HG02798 (cell line): ENCODE measurements around the gene SZRD1.
A peak's percentile ranks its signal among the peaks of the same experiment; 100 is the strongest.

Experiments
- ATAC-seq: cut with Tn5 transposase; IDR thresholded peaks from one replicate; pipeline ENCODE4 v1.9.1; 2021; ENCODE audit warnings: mild to moderate bottlenecking; ENCODE audit not compliant: unreplicated experiment, poor library complexity

The SZRD1 gene

DNA sequence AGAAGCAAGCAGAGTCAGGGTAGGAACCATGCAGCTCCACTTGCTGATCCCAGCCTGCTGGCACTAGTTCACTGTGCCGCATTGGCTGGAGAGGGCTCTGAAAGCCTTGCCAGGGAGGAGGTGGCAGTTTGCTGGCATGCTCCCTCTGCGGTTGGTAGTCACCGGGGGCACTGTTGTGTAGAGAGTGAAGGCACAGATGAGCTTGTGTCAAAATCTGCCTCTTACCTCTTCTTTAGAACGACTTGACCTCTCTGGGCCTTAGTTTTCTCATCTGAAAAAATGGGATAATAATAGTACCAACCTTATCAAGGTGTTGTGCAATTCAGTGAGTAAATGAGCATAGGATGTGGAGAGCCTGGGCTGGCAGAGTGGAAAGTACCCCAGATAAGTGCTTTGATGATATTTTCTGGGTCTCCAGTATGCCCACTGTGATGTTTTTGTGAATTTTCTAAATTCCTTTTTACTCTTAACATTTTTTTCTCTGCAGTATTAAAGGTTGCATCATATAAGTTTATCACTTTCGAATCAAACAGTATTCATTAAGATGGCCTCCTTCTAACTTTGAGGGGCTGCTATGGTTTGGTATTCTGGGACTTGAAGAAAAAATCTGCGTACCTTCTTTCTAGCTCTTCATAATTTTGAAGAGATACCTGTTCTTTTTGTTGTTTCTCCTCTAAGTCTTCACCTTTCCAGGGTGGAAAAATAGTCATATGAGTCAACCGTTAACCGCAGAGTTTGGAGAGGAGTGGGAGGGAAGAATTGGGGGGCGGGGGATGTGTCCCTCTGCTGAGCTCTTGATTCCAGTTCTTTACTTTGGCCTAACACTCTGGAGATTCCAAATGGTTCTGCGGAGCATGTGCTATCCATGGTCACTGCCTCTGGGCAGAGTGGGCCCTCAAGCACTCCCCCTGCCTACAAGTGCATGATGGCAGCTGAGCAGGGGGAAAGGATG lies 26.8 kb downstream of the SZRD1 start:
- ATAC-seq, result no peak

DNA sequence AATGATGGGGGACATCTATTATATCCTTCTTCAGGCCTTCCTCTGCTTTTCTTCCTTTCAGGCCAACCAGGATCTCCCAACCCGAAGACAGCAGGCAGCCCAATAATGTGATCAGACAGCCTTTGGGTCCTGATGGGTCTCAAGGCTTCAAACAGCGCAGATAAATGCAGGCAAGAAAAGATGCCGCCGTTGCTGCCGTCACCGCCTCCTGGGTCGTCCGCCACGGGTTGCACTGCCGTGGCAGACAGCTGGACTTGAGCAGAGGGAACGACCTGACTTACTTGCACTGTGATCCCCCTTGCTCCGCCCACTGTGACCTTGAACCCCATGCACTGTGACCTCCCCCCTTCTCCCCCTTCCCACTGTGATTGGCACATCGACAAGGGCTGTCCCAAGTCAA lies 27.9 kb downstream of the SZRD1 start:
- no peak for ATAC-seq

DNA sequence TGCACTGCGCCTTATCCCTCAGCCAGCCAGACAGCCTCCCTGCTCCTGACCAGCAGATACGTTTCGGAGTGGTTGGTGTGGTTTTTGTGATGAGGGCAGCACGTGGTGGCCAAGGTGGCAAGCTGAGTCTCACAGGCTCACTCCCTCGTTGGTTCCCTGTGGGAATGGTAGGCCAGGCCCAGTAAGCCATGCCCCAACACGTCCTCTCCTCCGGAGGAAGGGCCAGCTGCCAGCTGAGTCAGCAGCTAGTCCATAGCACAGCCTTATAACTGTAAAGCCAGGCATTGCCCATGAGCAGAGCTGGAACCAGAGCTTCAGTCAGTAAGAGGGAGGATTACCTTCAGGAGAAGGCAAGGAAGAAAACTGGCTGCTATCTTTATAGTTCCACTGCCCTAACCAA lies 29.5 kb downstream of the SZRD1 start:
- no peak for ATAC-seq

- ATAC-seq, result no peak
Observed at GRCh38 chr1:16397120-16397519, 30.1 kb downstream of the SZRD1 start.

DNA sequence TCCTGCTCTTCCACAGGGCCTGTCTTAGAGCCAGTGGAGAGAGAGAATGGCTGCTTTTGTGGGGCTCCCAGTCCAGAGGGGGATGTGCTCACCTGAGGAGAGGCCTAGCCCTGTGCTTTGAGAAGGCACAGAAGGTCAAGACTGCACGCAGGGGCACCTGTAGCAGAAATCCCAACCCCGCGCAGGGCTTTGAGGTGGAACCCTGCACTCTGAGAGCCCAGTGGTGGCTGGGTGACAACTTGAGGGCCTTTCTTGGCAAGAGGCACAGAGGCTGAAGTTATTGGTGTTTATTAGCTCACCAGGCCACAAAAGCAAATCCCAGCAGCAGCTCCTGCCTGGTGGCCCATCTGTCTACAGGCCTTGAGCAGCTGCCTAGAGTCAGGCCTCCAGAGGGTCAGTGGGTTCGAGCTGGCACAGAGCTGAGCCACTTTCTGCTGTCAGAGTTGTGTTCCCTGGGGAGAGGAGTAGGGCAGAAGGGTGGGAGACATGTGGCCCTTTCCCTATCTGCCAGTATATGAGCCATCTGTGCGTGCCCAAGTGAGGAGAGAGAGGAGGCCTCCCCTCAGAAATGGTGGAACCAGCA lies 31.4 kb downstream of the SZRD1 start:
- ATAC-seq, result no peak

DNA sequence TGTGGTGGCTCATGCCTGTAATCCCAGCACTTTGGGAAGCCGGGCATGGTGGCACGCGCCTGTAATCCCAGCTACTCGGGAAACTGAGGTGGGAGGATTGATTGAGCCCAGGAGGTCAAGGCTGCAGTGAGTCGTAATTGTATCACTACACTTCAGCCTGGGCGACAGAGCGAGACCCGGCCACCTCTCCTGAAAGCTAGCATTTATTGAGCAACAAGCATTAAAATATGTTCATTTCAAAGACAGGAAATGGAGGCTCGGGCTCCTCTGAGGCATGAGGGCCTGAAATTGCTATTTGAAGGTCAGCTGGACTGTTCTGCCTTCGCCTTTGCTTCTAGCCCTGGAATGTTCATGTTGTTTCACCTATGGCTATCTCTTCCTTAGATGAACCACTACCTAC lies 35.7 kb downstream of the SZRD1 start:
- no peak for ATAC-seq

DNA sequence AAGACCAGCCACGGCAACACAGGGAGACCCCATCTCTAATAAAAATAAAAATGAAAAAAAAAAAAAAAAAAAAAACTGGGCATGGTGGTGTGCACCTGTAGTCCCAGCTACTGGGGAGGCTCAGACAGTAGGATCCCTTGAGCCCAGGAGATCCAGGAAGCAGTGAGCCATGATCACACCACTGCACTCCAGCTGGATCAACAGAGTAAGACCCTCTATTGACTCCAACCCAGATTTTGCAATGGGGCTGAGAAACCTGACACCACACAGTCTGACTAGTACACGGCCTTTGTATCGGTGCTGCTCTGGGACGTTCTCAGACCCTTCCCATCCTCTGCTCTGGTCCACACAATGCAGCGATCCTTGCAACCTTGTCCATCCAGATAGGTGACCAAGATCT lies 38.4 kb downstream of the SZRD1 start:
- no peak for ATAC-seq

DNA sequence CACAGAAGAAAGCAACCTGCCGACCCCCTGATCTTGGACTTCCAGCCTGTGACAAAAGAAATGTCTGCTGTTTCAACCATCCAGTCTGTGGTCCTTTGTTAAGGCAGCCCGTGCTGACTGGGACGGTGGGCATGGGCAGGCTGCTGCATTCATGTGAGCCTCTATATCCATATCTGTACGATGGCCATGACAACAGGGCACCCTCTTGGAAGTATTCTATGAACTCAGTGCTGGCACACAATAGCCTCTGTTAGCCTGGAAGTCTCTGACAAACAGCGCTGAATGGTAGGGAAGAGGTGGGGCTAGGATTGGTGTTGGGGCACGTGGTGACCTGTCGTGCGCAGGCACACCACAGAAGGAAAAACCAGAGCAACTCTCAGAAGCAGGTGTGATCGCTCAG lies 39.8 kb downstream of the SZRD1 start:
- ATAC-seq, result no peak

DNA sequence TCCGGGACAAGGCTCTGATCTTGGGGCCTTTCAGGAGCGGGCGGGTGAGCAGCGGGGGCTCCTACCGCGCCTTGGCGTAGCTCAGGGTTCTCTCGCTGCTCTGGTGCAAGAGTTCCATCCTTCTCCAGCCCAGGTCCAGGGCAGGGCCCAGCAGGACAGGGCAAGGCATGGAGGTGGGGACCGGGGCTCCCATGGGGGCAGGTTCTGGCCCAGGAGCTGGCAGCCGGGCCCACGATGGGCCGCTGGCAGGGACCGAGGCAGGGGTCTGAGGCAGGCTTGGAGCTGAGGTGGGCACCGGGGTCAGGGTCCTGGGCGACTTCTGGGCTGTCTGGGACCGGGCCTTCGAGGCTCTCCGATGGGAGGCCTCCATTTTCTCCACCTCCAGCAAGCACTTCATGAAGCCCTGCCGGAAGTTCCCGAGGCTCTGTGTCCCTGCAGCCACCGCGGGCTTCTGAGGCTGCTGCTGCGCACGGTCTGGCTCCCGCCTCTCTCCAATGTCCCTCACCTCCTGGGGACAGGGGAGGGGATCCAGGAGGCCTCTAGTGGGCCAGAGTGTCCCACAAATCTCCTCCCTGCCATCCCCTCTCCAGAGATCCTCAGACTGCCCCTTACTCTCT lies 42.6 kb downstream of the SZRD1 start:
- ATAC-seq, result no peak

DNA sequence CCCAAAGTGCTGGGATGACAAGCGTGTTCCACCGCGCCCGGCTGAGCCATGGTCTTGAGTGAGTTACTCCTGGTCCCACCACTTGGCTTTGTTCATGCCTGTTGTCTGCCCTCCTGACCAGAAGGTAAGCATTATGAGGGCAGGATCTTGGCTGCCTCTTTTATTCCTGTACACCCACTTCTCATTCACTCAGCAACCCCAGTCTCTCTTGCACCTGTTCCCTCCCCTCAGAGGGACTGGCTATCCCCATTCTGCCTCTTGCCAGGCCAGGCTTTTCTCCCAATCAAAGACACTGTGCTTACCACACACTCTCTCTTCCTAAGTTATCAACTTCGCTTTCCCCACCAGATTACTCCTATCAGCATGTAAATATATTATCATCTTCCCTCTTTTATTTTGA lies 43.8 kb downstream of the SZRD1 start:
- ATAC-seq, result no peak

- ATAC-seq, result no peak
Observed at GRCh38 chr1:16413191-16413590, 46.1 kb downstream of the SZRD1 start.

DNA sequence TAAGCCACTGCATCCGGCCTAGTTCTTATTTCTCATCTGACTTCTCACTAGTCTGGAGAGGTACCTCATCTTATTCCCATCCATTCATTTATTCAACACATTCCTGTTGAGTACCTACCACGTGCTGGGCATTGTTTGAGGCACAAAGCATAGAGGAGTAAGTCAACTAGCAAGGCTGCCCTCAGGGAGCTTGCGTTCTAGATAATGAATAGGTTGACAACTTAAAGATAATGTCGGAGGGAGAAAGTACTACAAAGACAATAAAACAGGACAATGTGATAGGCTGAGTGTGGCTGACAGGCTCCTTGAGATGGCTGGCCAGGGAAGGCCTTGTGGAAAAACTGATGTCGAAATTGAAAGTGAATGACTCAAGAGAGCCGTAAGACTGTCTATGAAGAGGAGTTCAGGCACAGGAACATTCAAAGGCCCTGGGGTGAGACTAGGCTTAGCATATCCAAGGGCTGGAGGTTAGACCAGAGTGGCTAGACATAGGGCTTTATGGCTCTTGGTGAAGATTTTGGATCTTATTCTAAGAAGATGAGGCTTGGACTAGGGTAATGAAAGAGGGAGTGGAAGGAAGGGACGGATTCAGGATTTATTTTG lies 51.9 kb downstream of the SZRD1 start:
- no peak for ATAC-seq

- peak; percentile 68 for ATAC-seq
Observed at GRCh38 chr1:16420424-16421118, 53.5 kb downstream of the SZRD1 start.

DNA sequence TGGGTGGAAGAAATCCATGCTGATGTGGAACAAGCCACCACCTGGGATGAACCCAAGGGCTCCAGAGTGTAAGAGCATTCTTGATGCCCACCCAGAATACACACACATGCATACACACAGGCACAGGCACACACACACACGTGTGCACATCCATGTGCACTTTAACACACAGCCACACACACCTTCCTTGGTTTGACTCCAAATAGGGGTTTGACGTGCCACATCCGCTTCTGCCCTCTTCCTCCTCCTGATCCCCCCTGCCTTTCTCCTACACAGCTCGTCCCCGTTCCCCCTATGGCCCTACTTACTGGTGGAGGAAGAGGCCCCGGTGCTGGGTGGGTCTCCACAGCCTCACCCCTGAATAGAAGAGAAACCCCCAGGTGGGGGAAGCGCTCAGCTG lies 54.2 kb downstream of the SZRD1 start:
- no peak for ATAC-seq

- no peak for ATAC-seq
Observed at GRCh38 chr1:16422041-16422440, 55.0 kb downstream of the SZRD1 start.

DNA sequence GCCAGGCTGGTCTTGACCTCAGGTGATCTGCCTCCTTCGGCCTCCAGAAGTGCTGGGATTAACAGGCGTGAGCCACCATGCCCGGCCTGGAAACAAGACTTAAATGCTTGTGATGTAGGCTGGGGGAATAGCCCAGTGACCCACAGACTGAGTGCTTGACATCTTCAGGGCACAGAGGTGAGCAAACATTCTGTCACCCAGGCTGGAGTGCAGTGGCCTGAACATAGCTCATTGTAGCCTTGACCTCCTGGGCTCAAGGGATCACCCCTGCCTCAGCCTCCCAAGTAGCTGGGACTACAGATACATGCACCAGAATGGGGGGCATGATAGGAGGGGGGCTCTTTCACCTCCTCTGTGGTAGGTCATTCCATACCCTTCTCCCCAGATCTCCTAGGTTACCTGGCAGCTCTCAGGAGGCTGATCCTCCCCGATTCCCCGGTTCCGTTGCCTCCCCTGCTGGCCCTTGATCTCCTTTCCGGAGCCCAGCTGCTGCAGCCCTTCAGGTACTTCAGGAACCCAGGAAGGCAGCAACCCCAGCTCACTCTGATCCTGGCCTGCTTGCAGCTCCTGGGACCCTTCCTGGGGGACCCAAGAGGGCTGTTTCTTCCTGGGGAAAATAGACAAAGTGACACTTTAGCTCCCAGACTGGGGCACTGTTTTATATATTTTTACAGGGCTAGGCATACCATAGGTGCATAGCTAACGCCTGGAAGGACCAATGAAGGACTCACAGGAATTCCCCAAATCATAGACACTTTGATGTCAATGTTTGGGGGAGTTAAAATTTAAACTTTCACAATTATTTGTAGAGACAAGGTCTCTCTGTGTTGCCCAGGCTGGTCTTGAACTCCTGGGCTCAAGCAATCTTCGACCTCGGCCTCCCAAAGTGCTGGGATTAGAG lies 58.3 kb downstream of the SZRD1 start:
- no peak for ATAC-seq

- ATAC-seq, result no peak
Observed at GRCh38 chr1:16430606-16431005, 63.6 kb downstream of the SZRD1 start.

GRCh38 chr1:16433030-16433429 lies 66.0 kb downstream of the SZRD1 start:
- no peak for ATAC-seq

GRCh38 chr1:16434007-16434406 lies 67.0 kb downstream of the SZRD1 start:
- no peak for ATAC-seq
